K562 (cell line): ENCODE results near the gene ATXN1. TPM values are rescaled to one million over a fixed set of nuclear protein-coding genes. Genes with fewer than 3 reads are reported as not detected.
A peak's percentile ranks its signal among the peaks of the same experiment; 100 is the strongest.

ENCODE experiments used
- EP400 ChIP-seq: fragments of 450-650 bp; IDR thresholded peaks from 2 replicates; pipeline ENCODE4 v1.6.1; 2017; ENCODE audit warnings: antibody characterized with exemption, mild to moderate bottlenecking, moderate library complexity
- MNT ChIP-seq, 2 experiments: fragments of 450-650 bp; conservative IDR thresholded peaks; 2 replicates each; pipeline ENCODE4 v1.6.1; 2017; ENCODE audit warnings: mild to moderate bottlenecking in 2 of 2, moderate library complexity in 2 of 2
- NFIC ChIP-seq: fragments of 450-650 bp; IDR thresholded peaks from 2 replicates; pipeline ENCODE4 v1.6.1; 2017; ENCODE audit warnings: mild to moderate bottlenecking, inconsistent platforms
- ZBED1 ChIP-seq: IDR thresholded peaks from 2 replicates; pipeline ENCODE4 v1.6.1; 2014
- ZNF592 ChIP-seq: fragments of 450-650 bp; IDR thresholded peaks from 2 replicates; pipeline ENCODE4 v1.6.1; 2017; ENCODE audit warnings: antibody characterized with exemption, mild to moderate bottlenecking
- ZNF644 ChIP-seq: fragments of 200-800 bp; sonication (Bioruptor generic); IDR thresholded peaks from 2 replicates; pipeline ENCODE4 v1.6.1; 2016; ENCODE audit warnings: low read depth, missing genetic modification characterization, missing compliant biosample characterization
- polyA plus RNA-seq, 8 experiments: library from polyadenylated mRNA; depleted of rRNA in 4 of 8; stranded (reverse) in 5 of 8; unstranded in 3 of 8; fragments of >200 nt; fragmentation: Nextera tagmentation in 2 of 8; fragmentation: Illumina TruSeq in 1 of 8; extraction: Ambion mirVana in 2 of 8; extraction: Trizol in 1 of 8; gene quantifications; 2 replicates each; pipeline versions ENCODE4 v1.2.1 to v1.2.3, GENCODE V29; 2011 to 2014; ENCODE audit warnings: inconsistent platforms in 1 of 8, missing spikeins in 1 of 8
- total RNA-seq, 7 experiments: library from RNA; depleted of rRNA in 6 of 7; stranded (reverse); fragments of >200 nt in 6 of 7; fragmentation: Illumina TruSeq in 2 of 7; extraction: Trizol in 2 of 7; gene quantifications; 2 replicates each; pipeline versions ENCODE4 v1.2.1 to v1.2.3, GENCODE V29; 2011 to 2021; ENCODE audit warnings: low replicate concordance in 1 of 7

ATXN1 gene
- total and polyA plus RNA-seq, 9 of the 15 experiments (the other 6 are each of a cell fraction or from before 2014, with no cell fraction given), result under 0.01 to 1.2 (median 0.58) TPM

GRCh38 chr6:16273256-16273655, 488.0 kb downstream of the ATXN1 start (continued):
- TF ChIP-seq ZNF592 (0 out of 2 replicates have a peak, but pooled peaks have one; percentile 28), EP400 (no peak), ZNF644 (tag) (no peak), MNT (conservative IDR thresholded peaks at IDR 0.05) (no peak), ZBED1 (no peak), NFIC (peak; percentile 82)
